Activated CD8-positive, alpha-beta memory T cell treated with anti-CD3 and anti-CD28 coated beads, Interleukin-2, amount 50 U/mL, for 1 hour (primary cell): Measurements from ENCODE around the gene PTH1R.
"Not testable (repeated sequence)": the region's sequence is repeated elsewhere in the genome, so short reads cannot be mapped to it uniquely, and the experiment has no call there.

Experiments used
- DNase-seq: peaks from one replicate; pipeline ENCODE4 v3.0.0-alpha.2; 2020; ENCODE audit errors: extremely low read depth

PTH1R gene

DNA sequence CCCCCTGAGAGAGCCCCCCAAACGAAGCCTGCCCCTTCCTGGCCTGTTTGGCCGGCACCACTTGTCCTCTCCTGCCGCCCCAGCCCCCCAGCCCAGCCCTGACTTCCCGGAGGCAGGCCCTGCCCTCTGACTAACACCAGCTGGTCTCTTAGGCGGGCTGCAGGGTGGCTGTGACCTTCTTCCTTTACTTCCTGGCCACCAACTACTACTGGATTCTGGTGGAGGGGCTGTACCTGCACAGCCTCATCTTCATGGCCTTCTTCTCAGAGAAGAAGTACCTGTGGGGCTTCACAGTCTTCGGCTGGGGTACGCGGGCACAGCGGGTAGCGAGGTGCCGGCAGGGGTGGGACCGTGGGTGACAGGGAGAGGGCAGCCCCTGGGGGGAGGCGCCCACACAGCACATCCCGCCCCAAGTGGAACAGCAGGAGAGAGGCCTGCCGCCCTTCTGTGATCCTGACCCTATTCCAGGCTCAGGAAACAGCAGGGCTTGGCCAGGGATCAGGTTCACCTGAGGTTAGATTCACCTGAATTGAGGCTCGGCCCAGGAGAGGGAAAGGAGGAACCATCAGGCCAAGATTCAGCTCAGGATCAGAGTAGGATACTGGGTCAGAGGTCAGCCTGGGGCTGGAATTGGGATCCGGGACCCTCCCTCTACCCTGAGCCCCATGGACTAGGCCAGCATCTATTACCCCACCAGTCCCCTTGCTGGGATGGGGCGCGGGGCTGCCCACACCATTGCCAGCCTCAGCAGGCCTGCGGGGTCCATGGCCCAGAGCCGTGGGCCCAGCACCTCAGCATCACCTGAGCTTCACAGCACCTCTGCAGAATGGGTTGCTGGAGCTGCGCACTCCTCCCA lies 21.9 kb downstream of the PTH1R start:
- no peak for DNase-seq

DNA sequence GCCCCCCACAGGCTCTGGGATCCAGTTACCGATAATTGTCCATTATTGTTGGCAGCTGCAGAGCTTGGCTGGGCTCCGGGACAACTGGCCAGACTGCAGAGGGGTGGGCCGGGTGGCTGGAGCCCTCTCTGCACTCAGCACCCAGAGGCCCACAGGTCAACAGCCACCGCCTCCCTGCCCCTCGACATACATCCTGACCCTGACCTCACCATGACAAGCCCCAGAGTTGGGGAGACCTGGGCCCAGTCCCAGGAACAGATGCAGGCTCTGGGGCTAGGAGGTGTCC lies 22.4 kb downstream of the PTH1R start:
- DNase-seq = no peak

DNA sequence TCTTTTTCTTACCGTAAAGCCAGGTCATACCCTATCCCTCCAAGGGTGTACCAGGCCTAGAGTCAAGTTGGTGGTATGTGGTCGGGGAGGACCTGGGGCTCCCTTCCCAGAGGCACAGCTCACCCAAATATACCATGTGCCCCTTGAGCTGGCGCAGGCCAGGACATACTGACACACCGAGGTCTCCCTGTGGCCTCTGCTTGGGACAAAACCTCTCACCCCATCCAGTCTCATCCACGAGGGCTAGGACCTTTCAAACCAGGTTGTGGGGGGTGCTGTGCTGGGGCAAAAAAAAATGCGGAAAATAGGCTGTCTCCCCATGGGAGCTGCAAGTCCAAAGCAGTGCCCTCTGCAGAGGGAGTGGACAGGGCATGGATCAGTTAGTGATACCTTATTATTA lies 22.8 kb downstream of the PTH1R start:
- DNase-seq = no peak

DNA sequence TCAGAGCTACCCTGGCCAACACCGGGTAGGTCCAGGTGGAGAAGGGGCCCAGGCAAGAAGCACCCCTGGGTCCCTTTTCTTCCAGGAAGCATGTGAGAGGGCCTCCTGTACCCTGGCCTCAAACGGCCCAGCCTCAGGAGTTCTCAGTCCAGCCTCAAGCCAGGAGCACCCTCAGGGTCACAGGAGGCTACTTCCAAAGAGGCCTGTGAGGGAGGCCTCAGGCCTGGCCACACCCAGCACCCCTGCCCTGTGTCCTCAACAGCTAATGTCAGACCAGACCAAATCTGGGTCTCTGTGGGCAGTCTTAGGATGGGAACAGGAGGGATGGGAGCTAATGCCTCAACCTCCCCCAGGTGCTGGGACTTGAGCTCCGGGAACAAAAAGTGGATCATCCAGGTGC lies 23.5 kb downstream of the PTH1R start:
- no peak for DNase-seq

DNA sequence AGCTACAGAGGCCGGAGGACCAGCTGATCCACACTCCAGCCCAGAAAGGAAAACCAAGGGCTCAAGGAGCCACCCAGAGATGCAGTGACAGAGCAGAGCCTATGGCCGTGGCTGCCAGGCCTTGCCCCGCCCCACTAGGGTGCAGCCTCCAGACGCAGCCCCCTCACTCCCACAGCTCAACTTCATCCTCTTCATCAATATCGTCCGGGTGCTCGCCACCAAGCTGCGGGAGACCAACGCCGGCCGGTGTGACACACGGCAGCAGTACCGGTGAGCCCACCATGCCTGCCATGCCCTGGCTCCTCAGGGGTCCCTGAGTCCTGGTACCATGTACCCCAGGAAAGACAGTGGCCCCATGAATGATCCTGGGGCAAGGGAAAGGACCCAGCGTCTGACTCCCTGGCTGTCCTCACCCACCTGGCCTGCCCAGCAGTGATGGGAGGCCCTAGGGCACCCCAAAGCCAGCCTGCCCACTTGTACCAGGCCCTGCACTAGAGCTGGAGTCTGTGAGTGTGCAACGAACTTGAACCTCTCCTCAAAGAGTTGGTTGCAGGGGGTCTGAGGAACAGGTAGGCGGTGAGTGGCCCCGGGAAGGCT lies 24.2 kb downstream of the PTH1R start:
- no peak for DNase-seq

DNA sequence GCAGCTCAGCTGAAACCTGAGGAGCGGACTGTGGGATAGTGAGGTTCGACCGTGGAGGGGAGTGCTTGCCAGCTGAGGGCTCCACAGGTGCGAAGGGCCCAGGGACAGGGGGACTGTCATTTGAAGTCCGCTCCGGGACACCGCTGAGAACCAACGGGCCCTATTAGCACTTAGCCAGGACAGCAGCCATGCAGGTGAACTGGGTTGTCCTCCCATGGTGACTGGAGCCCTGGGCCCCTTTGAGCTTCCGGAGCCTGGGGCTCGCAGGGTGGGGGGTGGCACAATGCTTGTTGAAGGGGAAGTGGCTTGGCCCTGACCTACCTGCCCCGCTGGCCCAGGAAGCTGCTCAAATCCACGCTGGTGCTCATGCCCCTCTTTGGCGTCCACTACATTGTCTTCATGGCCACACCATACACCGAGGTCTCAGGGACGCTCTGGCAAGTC lies 24.7 kb downstream of the PTH1R start:
- no peak for DNase-seq

DNA sequence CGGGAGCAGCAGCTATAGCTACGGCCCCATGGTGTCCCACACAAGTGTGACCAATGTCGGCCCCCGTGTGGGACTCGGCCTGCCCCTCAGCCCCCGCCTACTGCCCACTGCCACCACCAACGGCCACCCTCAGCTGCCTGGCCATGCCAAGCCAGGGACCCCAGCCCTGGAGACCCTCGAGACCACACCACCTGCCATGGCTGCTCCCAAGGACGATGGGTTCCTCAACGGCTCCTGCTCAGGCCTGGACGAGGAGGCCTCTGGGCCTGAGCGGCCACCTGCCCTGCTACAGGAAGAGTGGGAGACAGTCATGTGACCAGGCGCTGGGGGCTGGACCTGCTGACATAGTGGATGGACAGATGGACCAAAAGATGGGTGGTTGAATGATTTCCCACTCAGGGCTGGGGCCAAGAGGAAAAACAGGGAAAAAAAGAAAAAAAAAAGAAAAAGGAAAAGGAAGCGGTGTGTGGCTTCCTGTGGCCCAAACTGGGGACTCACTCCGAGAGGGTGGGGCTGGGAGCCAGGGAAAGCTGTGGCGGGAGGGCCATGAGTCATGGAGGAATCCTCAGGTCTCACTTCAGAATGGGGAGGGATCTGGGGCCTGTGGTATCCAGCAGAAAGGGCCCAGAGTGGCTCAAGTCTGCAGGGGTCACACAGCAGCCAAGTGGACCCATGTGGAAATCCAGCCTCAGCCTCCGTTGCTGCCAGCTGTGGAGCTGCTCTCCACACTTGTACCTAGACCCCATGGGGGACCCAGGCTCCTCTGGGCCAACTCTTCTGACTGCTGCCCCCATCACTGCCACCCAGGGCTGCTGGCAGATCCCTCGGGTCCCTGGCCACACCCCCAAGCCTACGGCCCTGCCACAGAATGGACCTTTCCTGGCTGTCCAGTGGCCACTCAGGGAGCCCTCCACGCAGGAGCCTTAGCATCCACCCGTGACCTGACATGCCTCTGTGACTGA lies 26.1 kb downstream of the PTH1R start:
- no peak for DNase-seq

DNA sequence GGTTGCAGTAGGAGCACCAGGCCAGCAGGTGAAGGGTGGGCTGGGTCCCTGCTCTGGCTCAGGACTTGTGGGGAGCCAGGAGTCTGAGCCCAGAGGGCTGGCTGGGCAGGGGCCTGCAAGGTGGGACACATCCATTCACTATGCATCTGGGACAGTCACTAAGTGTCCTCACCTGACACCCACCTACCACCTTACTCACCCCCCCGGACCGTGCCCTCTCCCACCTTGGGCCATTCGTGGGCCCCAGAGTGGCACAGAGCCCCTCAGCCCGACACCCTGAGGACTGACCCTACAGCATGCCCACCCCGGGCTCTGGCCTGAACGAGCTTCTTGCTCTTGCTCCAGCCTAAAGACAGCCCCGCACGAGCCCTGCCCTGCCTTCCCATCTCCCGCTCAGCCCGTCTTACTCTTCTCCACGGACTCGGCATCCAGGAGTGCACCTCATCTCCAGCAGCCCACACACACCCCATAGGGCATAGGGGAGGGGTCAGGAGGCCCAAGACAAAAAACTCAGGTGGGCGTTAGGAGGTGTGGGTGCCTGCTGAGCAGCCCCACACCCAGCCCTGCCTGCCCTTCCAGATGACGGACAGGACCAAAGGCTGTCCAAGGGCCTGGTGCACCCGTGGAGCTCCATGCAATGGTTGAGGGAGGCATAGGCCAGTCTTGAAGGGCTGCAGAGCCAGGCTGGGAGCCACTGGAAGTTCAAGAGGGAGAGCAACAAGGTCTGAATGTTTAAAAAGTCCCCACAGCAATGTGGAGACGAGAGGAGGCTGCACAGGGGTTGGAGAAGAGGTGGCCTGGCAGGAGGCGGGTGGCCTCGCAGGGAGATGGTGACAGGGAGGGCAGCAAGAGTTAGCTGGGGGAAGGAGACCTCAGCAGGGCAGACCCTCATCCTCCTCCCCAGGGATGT lies 27.0 kb downstream of the PTH1R start:
- no peak for DNase-seq

DNA sequence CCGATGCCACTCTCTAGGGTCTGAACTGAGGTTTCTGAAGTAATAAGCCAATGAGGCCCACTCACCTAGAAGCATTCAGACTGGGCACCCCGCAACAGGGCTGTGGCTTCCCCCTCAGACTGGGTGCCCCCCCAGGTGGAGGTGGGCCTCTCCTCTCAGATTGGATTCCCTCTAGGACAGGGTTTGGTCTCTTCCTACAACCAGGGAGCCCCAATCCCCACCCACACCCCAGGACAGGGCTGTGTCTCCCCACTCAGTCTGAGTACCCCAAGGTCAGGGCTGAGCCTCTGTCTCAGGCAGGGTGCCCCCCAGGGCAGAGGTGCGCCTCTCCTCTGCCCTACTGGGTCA lies 27.7 kb downstream of the PTH1R start:
- DNase-seq = no peak

DNA sequence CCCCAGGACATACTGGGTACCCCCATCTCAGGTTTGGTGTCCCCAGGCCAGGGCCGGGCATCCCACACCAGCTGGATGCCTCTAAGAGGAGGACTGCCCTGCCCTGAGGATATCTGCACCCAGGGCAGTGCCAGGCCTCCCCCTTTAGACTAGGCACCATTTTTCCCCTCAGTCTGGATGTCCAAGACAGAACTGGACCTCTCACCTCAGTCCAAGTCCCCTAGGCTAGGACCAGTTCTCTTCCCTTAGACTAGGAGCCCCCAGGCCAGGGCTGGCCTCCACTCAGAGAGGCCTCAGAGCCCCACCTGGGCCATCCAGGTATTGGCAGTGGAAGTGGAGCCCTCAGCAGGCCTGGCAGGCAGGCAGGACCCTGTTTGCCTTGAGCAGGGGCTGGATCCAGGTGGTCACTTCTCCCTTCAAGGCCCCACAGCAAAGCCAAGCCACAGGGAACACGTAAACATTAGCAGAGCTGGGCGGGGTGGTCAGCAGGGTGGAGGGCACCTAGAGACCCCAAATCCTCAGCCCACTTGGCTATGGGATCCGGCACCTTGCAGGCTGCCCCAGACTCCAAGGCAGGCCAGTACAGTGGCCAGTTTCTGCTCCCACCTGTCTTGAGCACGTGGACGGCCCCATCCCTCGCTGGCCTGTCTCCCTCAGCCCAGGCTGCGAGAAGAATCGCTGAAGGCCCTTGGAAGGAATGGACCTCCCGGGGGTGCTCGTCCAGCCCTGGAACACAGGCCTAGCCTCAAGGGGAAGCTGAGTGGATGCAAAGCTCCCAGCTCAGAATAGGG lies 28.3 kb downstream of the PTH1R start:
- no peak for DNase-seq

DNA sequence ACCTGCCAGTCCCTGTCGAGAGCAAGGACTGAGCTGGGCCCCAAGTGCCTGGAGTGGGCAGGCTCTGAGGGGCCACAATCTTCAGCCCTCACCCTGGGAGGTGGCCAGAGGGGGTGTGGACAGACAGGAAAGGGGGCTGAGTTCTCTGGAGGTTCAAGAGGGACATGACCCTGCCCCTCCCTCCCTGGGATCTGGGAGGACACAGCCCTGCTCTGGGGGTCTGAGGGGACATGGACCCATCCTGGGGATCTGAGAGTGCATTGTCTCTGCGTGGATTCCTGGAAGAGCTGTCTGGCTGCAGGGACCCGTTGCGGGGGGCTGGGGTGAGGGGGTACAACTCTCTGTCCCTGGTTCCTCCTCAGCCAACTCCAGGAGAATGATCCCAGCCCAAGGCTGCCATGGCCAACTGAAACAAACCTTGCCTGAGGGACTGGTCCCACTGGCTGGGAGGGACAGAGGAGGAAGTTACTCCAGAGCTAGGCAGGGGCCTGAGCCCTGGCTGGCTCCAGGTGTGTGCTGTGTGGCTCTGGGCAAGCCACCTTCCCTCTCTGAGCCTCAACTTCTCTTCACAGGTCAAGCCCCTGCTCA lies 29.0 kb downstream of the PTH1R start:
- DNase-seq = no peak

DNA sequence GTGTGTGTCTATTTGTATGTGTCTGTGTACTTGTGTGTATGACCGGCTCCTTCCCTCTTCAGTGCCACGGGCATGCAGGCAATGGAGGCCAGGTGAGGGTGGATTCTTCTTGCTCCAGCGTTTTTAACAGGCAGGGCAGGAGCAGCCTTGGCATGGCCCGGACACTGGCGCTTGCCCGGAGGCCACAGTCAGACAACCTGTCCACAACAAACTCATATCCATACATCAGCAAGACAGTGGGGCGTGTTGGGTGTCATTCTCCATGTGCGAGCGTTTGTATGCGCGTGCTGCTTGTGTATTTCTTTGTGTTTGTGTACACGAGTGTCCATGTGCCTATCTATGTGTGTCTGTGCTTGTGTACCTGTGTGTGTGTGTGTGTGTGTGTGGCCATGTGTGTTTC lies 29.8 kb downstream of the PTH1R start:
- no peak for DNase-seq

DNA sequence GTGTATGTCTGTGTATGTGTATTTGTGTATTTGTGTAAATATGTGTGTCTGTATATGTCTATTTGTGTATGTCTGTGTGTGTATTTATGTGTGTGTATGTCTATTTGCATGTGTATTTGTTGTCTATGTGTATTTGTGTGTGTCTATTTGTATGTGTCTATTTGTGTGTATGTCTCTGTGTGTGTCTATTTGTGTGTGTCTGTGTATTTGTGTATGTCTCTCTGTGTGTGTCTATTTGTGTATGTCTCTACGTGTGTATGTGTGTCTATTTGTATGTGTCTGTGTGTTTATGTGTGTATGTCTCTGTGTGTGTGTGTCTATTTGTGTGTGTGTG lies 30.4 kb downstream of the PTH1R start:
- DNase-seq = no peak

DNA sequence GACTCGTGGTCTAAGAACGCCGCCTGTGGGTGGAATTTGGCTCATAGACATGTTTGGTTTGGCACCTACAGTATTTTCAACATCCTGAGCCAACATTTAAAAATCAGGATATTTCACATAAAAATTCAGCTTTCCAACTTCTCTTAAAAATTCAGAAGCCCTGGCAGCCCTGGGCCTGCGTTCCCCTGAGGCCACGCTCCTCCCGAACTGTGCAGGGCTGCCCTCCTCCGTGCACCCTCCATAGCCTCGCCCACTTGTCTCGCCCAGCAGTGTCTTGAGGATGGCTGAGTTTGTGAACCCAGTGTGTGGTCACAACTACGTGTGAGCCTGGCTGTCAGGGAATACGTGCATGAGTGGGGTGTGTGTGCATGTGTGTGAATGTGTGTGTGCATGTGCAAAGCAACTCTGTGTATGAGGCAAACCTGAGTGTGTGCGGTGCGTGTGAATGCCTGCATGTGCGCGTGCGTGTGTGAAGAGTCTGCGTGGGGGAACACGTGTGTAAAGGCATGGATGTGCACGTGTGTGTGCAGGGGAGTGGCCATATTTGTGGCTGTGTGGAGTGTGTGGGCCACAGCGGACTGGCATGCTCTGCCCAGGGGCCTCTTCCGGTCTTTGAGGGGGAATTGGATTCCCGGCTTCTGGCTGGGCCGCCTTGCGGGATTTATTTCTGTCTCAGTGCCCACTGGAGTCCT lies 30.9 kb downstream of the PTH1R start:
- DNase-seq = no peak

DNA sequence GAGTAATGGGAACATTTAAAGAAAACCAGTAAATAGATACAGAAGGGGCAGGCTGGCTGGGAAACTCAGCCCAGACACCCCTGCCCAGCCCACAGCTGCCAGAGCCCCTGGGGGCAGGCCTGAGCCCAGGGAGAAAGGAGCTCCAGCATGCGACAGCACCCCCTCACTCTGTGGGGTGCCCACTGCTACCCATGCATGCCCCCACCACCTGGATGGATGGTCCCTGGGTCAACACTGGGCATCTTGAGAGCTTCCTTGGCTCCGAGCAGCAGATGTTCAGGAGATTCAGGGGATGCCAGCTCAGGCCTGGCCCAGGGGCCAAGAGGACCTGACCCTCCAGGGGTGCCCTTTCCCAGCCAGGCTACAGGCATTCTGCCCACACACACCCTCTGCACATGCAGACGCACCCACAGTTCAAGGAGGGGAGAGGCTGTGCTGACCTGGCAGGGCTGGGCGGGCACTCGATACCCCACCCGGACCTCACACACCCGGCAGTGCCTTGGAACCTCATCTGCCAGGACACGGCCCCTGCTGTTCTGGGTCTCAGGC lies 31.5 kb downstream of the PTH1R start:
- DNase-seq = no peak

DNA sequence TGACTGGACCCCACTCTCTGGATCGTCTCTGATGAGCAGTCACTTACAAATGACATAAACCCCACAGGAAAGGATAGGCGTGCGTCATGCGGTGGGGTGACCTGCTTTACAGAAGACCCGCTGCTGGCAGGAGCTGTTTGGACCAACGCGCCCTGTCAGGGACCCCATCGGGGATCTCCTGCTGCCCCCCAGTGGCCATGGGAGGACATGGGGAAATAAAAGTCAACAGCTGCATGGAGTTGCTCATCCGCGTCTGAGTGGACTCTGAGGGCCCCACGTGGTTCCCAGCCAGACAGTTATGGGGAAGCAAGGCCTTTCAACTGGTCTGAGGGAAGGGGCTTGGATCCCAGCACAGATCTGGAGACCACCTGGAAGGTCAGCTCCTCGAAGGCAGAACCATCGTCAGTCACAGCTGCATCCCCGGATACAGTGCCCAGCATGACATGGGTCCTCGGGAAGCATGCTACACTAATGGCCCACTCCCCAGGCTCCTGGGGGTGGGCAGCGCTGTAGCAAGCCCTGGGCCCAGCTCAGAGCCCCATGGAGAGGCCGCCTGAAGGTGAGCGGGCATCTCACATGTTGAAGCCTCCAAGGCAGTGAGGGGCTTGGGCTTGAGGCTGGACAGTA lies 32.1 kb downstream of the PTH1R start:
- peak; percentile 36 for DNase-seq

DNA sequence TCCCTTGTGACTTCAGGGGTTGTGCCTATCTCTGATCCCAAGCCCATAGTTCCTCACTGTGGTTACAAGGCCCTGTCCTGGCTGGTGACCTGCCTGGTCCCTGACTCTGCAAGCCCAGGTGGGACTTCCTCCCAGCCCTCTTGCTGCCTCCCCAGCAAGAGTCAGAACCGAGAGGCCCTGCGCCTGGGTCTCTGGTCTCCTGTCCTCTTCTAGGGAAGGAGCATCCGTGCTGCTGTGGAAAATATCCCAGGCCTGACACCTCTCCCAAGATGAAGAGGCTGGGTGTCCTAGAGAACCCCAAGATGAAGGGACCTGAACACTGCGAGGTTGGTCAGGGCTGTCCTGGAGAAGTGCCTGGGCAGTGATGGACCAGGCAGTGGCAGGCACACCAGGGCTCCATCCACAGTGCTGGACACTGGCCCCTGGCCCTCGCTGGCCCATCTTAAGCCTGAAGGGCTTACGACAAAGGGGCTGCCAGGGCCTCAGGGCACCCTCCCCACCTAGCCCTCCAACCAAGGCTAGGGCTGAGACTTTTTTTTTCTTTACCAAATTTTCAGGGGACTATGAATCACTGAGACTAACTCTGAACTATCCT lies 32.7 kb downstream of the PTH1R start:
- DNase-seq = no peak

DNA sequence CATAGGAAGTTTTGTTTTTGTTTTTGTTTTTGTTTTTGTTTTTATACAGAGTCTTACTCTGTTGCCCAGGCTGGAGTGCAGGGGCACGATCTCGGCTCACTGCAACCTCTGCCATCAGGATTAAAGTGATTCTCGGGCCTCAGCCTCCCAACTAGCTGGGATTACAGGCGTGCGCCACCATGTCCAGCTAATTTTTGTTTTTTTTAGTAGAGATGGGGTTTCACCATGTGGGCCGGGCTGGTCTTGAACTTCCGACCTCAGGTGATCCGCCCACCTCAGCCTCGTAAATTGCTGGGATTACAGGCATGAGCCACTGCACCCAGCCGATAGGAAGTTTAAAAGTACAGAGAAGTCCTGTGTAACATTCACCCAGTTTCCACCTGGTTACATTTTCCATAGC lies 33.4 kb downstream of the PTH1R start:
- not testable (repeated sequence) for DNase-seq

DNA sequence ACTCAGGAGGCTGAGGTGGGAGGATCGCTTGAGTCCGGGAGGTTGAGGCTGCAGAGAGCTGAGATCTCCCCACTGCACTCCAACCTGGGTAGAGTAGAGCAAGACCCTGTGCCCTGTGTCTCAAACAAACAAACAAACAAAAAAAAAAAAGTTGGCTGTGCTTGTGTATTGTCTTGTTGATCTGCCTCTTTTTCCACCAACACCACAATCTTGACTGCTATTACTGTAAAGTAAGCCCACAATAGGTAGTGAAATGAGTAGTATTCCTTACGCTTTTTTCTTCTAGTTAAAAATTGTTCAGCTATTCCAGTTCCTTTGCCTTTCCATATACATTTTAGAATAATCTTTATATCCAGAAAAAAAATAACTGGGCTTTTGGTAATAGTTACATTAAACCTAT lies 35.5 kb downstream of the PTH1R start:
- DNase-seq = no peak
